ENCODE measurements around the gene PDIA6.

PDIA6 gene

GRCh38 chr2:10795508-10796046, 17.0 kb downstream of the PDIA6 start:
- TF ChIP-seq CTCF (IDR thresholded peaks at IDR 0.05; ENCODE audit: low read length, missing control alignments) = no peak
- no peak for DNase-seq (ENCODE audit: low read depth)
- H3K4me3 ChIP-seq (replicated peaks; ENCODE audit: low read depth, low read length) = no peak overlapping the region

DNA sequence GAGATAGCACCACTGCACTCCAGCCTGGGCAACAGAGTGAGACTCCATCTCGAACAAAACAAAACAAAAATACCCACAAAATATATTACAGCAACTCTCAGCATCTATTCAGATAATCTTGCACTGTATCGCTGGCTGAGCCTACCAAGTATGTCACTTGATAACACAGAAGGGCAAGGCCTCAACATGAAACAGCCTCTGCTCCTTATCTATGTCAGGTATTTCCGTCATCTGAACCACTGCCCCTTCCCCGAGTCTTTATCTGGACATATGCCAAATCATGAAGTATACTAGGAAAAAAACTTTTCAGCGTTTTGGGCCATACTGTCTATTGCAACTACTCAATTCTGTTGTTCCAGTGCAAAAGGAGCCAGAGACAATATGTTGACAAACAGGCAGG, 17.7 kb downstream of the PDIA6 start:
- H3K4me3 ChIP-seq (replicated peaks; ENCODE audit: low read depth, low read length) = no peak overlapping the region
- no peak for DNase-seq (ENCODE audit: low read depth)
- TF ChIP-seq CTCF (IDR thresholded peaks at IDR 0.05; ENCODE audit: low read length, missing control alignments) = no peak

DNA sequence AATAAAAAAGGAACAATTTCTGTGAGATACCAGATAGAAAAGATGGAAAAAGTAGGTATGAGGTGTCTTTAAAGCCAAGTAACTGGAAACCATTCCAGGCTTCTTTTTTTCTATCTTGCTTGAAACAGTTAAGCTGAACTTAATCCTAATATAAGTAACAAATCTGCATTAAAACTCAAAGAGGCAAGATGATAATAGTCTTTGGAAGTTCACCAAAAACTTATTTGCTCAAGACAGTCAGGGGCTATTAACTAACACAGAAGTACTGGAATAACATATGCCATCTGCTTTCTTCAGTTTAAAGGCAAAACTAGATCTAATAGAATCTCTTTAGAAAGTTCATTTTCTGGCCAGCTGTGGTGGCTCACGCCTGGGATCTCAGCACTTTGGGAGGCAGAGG, 18.8 kb downstream of the PDIA6 start:
- no peak for DNase-seq (ENCODE audit: low read depth)
- H3K4me3 ChIP-seq (replicated peaks; ENCODE audit: low read depth, low read length) = no peak overlapping the region
- no peak for TF ChIP-seq CTCF (IDR thresholded peaks at IDR 0.05; ENCODE audit: low read length, missing control alignments)

- H3K4me3 ChIP-seq (replicated peaks; ENCODE audit: low read depth, low read length) = no peak overlapping the region
- no peak for DNase-seq (ENCODE audit: low read depth)
- no peak for TF ChIP-seq CTCF (IDR thresholded peaks at IDR 0.05; ENCODE audit: low read length, missing control alignments)
Observed at GRCh38 chr2:10792660-10793400, 19.8 kb downstream of the PDIA6 start.

GRCh38 chr2:10792001-10792634, 20.5 kb downstream of the PDIA6 start:
- no peak for TF ChIP-seq CTCF (IDR thresholded peaks at IDR 0.05; ENCODE audit: low read length, missing control alignments)
- no peak overlapping the region for H3K4me3 ChIP-seq (replicated peaks; ENCODE audit: low read depth, low read length)
- DNase-seq (ENCODE audit: low read depth) = no peak

- TF ChIP-seq CTCF (IDR thresholded peaks at IDR 0.05; ENCODE audit: low read length, missing control alignments) = no peak
- no peak for DNase-seq (ENCODE audit: low read depth)
- no peak overlapping the region for H3K4me3 ChIP-seq (replicated peaks; ENCODE audit: low read depth, low read length)
Observed at GRCh38 chr2:10790228-10790973, 22.2 kb downstream of the PDIA6 start.
